GM13977 (cell line): ENCODE data around the gene ATF7IP.

Source experiments
- DNase-seq: peaks from one replicate; pipeline ENCODE4 v3.0.0; 2012; ENCODE audit warnings: low spot score
- in situ Hi-C: fragments of 300-500 bp; cut with MboI; formaldehyde crosslinking; loops from one replicate; pipeline ENCODE4 v1.12.0; 2022; ENCODE audit warnings: low sequenced_read_pairs, low pct_unique_long_range_greater_than_20kb, mixed read lengths, inconsistent platforms; ENCODE audit not compliant: unreplicated experiment
- TF ChIP-seq, protein P1 (sequence below): IDR thresholded peaks from 2 replicates; pipeline ENCODE4 v1.5.1; 2012; ENCODE audit warnings: mild to moderate bottlenecking, control low read depth; ENCODE audit not compliant: insufficient read depth; ENCODE audit errors: extremely low read depth, missing control alignments

ATF7IP gene

GRCh38 chr12:14416658-14417057, 51.2 kb downstream of the ATF7IP start:
- no peak for DNase-seq
- in situ Hi-C loops, result no loop called here
- TF ChIP-seq, protein P1, sequence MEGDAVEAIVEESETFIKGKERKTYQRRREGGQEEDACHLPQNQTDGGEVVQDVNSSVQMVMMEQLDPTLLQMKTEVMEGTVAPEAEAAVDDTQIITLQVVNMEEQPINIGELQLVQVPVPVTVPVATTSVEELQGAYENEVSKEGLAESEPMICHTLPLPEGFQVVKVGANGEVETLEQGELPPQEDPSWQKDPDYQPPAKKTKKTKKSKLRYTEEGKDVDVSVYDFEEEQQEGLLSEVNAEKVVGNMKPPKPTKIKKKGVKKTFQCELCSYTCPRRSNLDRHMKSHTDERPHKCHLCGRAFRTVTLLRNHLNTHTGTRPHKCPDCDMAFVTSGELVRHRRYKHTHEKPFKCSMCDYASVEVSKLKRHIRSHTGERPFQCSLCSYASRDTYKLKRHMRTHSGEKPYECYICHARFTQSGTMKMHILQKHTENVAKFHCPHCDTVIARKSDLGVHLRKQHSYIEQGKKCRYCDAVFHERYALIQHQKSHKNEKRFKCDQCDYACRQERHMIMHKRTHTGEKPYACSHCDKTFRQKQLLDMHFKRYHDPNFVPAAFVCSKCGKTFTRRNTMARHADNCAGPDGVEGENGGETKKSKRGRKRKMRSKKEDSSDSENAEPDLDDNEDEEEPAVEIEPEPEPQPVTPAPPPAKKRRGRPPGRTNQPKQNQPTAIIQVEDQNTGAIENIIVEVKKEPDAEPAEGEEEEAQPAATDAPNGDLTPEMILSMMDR, result no peak

DNA sequence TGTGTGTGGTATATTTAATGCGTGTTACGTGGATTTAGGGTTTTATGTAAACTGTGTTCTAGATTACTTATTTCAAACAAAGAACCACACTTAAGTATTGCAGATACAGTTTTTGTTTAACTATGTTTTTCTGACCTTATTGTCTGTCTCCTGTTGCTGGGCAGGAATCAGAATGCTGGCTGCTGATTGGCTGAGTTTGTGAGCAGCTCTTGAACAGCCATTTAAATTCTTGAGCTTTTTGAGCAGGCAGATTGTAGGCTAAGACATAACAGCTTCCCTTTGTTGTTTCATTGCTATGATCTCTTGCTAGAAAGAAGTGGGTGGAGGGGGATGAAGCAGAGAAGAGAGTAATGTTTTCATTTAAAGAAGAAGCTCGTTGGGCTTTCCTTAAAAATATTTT, 52.2 kb downstream of the ATF7IP start:
- TF ChIP-seq, protein P1, result no peak
- in situ Hi-C loops, result no loop called here
- DNase-seq, result no peak

DNA sequence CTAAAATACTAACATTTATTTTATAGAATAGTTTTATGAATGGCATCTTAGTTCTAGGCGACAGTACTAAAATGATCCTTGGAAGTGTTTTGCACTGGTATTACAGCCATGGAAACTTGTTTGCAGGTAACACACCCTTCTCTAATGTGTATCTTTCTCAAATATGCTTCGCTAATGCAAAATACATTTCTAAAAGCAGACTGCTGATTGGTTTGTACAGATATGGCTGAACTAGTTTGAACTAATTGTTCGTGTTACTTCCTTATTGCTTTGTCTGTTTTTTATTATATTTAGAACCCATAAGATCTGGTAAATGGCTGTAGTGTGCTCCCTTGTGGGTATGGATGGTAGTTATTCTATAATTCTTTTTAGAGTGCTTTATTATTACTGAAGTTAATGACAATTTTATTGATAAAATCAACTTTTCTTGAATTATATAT, 53.0 kb downstream of the ATF7IP start:
- in situ Hi-C loops, result no loop called here
- no peak for DNase-seq
- TF ChIP-seq, protein P1, result no peak

DNA sequence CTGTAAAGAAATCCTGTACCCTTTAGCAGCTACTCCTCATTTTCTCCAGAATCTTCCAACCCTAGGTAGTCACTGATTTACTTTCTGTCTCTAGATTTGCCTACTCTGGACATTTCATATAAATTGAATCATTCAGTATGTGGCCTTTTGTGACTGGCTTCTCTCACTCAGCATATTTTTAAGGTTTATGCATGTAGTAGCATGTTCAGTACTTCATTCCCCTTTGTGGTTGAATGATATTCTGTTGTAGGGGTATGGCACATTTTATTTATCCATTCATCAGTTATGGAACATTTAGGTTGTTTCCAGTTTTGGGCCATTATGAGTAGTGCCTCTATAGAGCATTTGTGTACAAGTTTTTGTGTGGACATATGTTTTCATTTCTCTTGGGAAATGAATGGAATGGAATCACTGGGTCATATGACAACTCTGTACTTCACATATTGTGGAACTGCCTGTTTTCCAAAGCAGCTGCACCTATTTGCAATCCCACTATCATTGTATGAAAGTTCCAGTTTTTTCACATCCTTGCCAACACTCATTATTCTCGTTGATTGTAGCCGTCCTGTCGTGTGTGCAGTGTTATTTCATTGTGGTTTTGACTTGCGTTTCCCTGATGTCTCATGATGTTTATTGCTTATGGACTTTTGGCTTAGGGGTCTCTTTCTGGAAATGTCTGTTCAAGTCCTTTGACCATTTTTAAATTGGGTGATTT, 57.2 kb downstream of the ATF7IP start:
- DNase-seq, result no peak
- TF ChIP-seq, protein P1, result no peak
- in situ Hi-C loops, result no loop called here

GRCh38 chr12:14424545-14424944, 59.1 kb downstream of the ATF7IP start:
- DNase-seq, result no peak
- TF ChIP-seq, protein P1, result no peak
- in situ Hi-C loops, result no loop called here

- TF ChIP-seq, protein P1, result no peak
- DNase-seq, result no peak
- in situ Hi-C loops, result no loop called here
Observed at GRCh38 chr12:14426792-14427191, 61.3 kb downstream of the ATF7IP start.
